Muscle of leg (tissue), 11 donors: ENCODE results near the gene COL8A1. TPM values are rescaled to one million over a fixed set of nuclear protein-coding genes. Genes with fewer than 3 reads are reported as not detected.

Experiments
- DNase-seq: peaks from one replicate; pipeline ENCODE4 v3.0.0; 2013
- H3K27ac ChIP-seq: one replicate; pipeline ENCODE4 v1.5.1; 2013; ENCODE audit warnings: mild to moderate bottlenecking, low read length, control low read depth
- H3K27me3 ChIP-seq: one replicate; pipeline ENCODE4 v1.6.1; 2013; ENCODE audit warnings: low read length; ENCODE audit not compliant: control insufficient read depth, insufficient read depth
- H3K36me3 ChIP-seq: one replicate; pipeline ENCODE4 v1.6.1; 2013; ENCODE audit warnings: low read length; ENCODE audit not compliant: control insufficient read depth, insufficient read depth
- H3K4me1 ChIP-seq: one replicate; pipeline ENCODE4 v1.6.1; 2013; ENCODE audit warnings: low read length; ENCODE audit not compliant: control insufficient read depth, insufficient read depth
- H3K4me3 ChIP-seq: one replicate; pipeline ENCODE4 v1.5.1; 2013; ENCODE audit warnings: low read length, control low read depth
- H3K9me3 ChIP-seq: replicated peaks from 2 replicates; pipeline ENCODE4 v1.6.1; 2013; ENCODE audit warnings: low read depth, low read length; ENCODE audit not compliant: control insufficient read depth
- WGBS: methylation state at CpG from one replicate; pipeline ENCODE4 v1.1.5; 2013; ENCODE audit warnings: missing lambda C conversion rate; ENCODE audit not compliant: insufficient coverage; 5-methylcytosine and 5-hydroxymethylcytosine counted together
- polyA plus RNA-seq, 8 donors: library from polyadenylated mRNA; unstranded; fragments of 120-200 nt; gene quantifications; one replicate each; pipeline versions ENCODE4 v1.2.1 to v1.2.3, GENCODE V29; 2013; ENCODE audit warnings: inconsistent platforms in 1 of 8, low replicate concordance in 1 of 8; ENCODE audit not compliant: insufficient read length in 8 of 8, insufficient read depth in 1 of 8
- total RNA-seq: library from RNA; stranded (reverse); fragments of 120-200 nt; gene quantifications from one replicate; pipeline ENCODE4 v1.2.4, GENCODE V29; 2013

Gene COL8A1
- total and polyA plus RNA-seq, 9 donors: 0.44 to 3.7 (median 1.2) TPM

DNA sequence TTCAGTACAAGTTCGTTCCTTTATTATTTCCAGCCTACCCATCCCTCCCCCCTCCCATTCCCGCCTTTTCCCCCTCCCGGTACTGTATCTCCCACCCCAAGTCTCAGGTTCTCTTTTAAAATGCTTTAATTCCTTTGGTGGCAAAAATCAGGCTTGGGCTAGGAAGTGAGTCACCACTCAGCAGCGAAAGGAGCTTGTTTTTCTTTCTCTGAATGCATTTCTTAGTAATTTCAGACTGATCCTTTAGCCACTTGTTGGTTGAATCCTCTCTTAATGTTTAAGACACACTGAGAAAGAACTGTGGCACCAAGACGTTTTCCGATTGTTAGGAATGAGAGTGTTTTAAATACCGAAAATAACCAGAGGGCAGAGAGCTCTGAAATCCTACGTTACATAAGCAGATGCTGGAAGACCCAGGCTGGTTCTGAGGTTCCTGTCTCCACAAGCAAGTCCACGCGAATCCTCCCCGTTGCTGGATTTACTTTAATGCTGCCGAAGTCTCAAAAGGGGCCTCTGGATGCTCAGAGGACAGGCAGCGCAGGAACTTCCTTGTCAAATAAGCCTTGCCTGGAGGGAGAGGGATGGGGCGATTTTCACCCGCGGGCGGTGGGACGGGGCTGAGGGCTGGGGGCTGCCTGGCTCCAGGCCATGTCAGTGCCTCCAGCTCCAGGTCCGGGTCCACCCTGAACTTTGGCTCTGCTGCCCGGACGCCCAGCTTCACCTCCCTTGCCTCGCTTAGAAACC, 854 bp upstream of the COL8A1 start:
- Histone ChIP-seq H3K4me3 (peak overlapping the region; percentile 40), H3K36me3 (no peaks in the 10 kb centered on the region), H3K9me3 (no peaks in the 10 kb centered on the region), H3K4me1 (peaks cover 13% of the 10 kb centered on the region), H3K27ac (no peak overlapping the region), H3K27me3 (peaks cover 34% of the 10 kb centered on the region)
- WGBS: 2% methylated on average over 19 of the region's 22 CpGs
- peak; percentile 41 for DNase-seq

DNA sequence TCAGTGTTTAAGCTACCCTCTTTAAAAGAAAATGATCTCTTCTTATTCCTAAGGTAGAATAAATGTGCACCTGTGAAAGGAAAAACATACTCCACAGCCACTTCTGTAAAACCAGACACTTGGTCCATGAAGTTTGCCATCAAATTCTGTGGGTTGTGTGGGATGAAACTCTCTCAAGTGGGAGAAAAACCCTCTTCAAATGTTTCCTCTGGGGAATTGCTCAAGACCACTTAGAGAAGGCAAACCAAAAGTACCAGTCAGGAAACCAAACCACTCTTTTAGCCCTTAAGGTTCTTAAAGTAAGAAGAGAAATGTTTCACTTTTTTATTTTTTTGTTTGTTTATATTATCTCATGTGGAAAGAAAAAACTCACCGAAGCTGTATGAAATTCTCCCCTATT, 1.2 kb downstream of the COL8A1 start:
- H3K27me3 ChIP-seq: peaks cover 24% of the 10 kb centered on the region
- H3K9me3 ChIP-seq: no peaks in the 10 kb centered on the region
- peaks cover 13% of the 10 kb centered on the region for H3K4me1 ChIP-seq
- WGBS: no CpG with 5 or more reads among the region's 1 CpG
- no peak overlapping the region for H3K4me3 ChIP-seq
- DNase-seq: no peak
- H3K27ac ChIP-seq: no peak overlapping the region
- H3K36me3 ChIP-seq: no peaks in the 10 kb centered on the region

DNA sequence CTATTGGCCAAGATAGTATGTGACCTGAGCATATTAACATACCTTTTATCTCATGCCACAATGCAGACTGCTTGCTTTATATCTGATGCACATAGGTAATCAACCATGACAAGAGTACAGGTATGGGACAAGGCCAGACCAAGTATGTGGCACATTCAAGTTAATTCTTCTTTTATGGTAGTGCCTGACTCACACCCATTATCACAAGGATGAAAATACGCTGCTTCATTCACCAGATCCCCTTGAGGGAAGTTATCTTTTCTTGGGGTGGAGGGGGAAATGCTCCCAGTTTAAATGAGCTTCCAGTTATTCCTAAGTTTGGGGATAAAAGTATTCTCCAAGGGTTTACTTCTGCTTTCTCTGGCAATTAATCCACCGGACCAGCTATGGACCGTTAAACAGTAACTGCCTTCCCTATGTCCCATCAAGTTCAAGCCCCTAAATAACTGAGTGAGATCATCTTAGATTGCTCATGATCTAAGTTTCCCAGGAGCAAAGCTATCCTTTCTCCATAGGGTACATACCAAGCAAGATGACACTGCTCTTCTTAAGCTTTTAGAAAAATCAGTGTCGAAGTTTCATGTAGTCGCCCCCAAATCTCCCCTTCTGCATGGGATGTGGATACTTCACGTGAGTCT, 1.9 kb downstream of the COL8A1 start:
- Histone ChIP-seq H3K27me3 (peaks cover 21% of the 10 kb centered on the region), H3K36me3 (no peaks in the 10 kb centered on the region), H3K4me1 (peaks cover 13% of the 10 kb centered on the region), H3K9me3 (no peaks in the 10 kb centered on the region), H3K4me3 (no peak overlapping the region), H3K27ac (no peak overlapping the region)
- 90% methylated on average over 2 of the region's 6 CpGs for WGBS
- DNase-seq: no peak

DNA sequence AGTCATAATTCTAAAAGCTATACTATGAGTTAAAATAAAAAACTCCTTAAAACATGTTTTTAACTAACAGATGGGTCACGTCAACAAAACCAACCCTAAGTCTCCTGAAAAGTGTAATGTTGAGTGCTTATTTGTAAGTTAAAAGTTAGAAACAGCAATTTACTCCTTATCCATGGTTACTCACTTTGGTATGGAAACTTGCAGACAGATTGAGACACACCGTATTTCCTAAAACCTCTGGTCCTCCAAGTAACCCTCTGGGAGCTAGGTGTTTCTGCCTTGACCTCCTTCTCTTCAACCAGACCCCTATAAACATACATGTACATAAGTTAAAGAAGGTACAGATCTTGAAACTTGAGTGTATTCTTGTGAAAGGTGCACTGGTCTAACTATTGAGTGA, 3.1 kb downstream of the COL8A1 start:
- H3K4me3 ChIP-seq: no peak overlapping the region

DNA sequence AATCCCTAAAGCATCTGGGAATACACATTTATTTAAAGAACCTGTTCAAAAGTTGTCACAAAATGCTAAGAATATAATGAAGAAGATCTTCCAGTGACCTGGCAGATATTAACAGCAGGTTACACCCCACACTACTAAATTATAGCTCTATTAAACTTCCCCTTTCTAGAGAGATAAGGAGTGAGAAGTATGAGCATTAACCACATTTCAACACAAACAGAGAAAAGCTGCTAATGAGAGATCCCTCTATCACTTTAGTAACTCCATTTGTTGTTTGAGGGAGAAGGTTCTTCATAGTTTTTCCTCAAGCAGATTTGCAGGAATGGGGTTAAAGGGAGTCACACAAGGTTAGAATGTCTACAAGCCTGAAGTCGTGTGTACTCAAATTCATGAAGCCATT, 3.6 kb downstream of the COL8A1 start:
- Histone ChIP-seq H3K27ac (no peak overlapping the region), H3K4me3 (no peak overlapping the region), H3K36me3 (no peaks in the 10 kb centered on the region), H3K27me3 (peaks cover 17% of the 10 kb centered on the region), H3K4me1 (peaks cover 16% of the 10 kb centered on the region), H3K9me3 (no peaks in the 10 kb centered on the region)
- DNase-seq: no peak
- no CpG with 5 or more reads among the region's 1 CpG for WGBS

More for the DNA sequence above, 3.1 kb downstream of the COL8A1 start:
- Histone ChIP-seq H3K4me1 (peaks cover 19% of the 10 kb centered on the region), H3K27ac (no peak overlapping the region), H3K27me3 (peaks cover 21% of the 10 kb centered on the region), H3K36me3 (no peaks in the 10 kb centered on the region), H3K9me3 (no peaks in the 10 kb centered on the region)
- WGBS: no CpG with 5 or more reads among the region's 2 CpGs
- DNase-seq: no peak

DNA sequence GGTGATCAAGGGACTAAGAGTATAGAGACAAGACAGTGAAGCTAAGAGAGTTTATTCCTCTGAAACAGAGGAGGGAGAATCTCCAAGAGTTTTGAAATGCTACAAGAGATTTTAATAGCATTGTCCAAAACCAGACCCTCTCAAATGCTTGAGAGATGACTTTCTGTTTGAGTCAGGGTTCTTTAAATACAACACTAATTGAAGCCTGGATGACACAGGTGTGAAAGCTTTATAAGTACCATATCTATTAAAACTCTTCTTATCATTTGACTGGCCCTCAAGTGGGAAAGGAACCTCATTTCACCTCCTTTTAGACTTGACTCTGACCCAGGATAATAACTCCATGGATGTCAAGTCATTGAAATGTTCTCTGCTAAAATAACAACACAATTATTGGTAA, 5.6 kb downstream of the COL8A1 start:
- H3K36me3 ChIP-seq: no peaks in the 10 kb centered on the region
- no peaks in the 10 kb centered on the region for H3K27me3 ChIP-seq
- H3K9me3 ChIP-seq: no peaks in the 10 kb centered on the region
- no peak for DNase-seq
- no peak overlapping the region for H3K4me3 ChIP-seq
- H3K27ac ChIP-seq: no peak overlapping the region
- peaks cover 6% of the 10 kb centered on the region for H3K4me1 ChIP-seq

DNA sequence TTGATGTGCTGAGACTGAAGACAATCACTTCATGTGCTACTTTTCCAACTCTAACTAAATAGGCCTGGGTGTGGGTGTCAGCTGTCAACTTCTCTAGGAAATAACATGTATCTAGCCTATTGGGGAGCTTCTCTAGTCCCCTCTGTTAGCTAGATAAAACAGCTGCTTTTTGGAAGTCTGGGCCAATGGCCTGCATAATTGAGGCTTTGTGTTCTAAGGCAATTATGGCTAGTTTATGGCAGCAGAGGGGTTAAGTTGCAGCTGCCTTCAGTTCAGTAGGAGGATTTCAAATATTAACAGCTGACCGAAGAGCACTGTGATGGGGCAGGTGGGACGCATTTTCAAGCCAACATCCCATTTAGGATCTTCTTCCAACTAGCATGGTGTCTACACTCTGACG, 6.4 kb downstream of the COL8A1 start:
- no peaks in the 10 kb centered on the region for H3K36me3 ChIP-seq
- H3K27ac ChIP-seq: no peak overlapping the region
- H3K9me3 ChIP-seq: no peaks in the 10 kb centered on the region
- no peaks in the 10 kb centered on the region for H3K27me3 ChIP-seq
- H3K4me1 ChIP-seq: peaks cover 6% of the 10 kb centered on the region
- peak; percentile 66 for DNase-seq
- no peak overlapping the region for H3K4me3 ChIP-seq
- no CpG with 5 or more reads among the region's 3 CpGs for WGBS

DNA sequence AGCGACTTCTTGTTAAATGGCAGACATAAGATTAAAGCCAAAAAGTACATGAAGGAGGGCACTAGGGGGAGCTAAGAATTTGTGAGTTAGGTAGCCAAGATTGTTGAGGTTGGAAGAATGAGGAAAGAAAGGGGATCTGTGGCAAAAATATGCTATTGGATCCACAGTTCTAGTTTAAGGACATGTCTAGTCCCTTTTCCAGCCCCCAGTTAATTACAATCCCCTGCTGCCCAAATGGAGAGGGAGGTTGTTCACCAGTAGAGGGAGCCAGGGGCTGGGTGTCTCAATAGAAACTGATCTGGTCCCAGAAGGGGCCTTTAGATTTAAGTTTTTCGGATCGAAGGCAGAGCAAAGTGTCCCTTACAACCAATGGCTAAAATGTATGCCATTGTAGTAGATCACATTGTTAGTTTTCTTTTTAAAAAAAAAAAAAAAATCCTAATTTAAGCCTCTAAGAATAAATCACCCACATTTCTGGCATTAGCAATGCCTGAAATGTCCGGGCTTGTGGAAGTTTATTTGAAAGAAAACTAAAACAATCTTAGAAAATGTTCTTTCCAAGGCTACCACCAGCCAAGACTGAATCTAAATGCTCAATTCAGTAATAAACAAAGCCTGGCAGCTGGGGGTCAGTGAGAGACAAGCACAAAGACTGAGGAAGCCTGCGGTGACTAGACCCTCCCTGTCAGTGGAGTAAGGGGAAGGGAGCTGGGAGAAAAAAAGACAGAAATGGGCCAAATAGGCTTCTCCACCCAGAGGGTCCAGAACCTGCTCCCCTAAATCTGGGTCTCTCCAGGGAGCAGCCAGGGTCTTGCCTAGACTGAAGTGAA, 7.1 kb downstream of the COL8A1 start:
- WGBS: 75% methylated on average over 1 of the region's 5 CpGs
- Histone ChIP-seq H3K27ac (no peak overlapping the region), H3K4me1 (peaks cover 6% of the 10 kb centered on the region), H3K9me3 (no peaks in the 10 kb centered on the region), H3K36me3 (no peaks in the 10 kb centered on the region), H3K27me3 (no peaks in the 10 kb centered on the region), H3K4me3 (no peak overlapping the region)
- DNase-seq: peak; percentile 39

DNA sequence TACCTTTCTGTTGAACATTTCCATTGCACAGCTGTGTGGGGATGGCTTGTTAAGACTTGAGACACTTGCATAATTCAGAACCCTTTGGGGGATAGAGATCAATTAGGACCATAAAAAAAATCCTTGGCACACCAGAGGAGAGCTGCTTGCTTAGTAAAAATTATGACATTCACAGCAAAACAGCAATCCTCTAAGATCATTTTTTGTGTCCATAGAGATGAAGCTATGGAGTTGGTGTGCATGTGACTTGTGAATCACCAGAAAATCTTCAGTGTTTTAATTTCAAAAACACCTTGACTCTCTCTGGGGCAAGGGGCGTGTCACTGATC, 7.7 kb downstream of the COL8A1 start:
- Histone ChIP-seq H3K9me3 (no peaks in the 10 kb centered on the region), H3K27me3 (no peaks in the 10 kb centered on the region), H3K4me3 (no peak overlapping the region), H3K36me3 (no peaks in the 10 kb centered on the region), H3K27ac (no peak overlapping the region), H3K4me1 (peaks cover 6% of the 10 kb centered on the region)
- DNase-seq: peak; percentile 53
- WGBS: no CpG with 5 or more reads among the region's 1 CpG

DNA sequence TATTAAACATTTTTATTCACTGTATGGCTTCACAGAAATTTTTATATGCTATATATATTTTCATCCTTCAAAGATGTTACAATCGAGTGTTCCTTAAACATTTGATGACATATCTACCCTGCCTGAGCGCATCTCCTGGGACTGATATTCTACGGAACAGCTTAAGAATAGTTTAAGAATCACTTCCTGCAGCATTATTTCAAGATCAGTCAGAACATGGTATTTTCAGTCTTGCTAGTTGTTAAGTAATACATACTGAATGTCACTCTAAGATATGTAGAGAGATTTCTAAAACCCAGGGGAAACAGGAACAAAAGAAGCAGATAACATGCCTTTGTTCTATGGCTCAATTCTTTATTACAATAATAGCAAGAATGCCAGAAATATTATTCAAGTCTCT, 8.7 kb downstream of the COL8A1 start:
- Histone ChIP-seq H3K27ac (no peak overlapping the region), H3K4me3 (no peak overlapping the region), H3K36me3 (no peaks in the 10 kb centered on the region), H3K27me3 (no peaks in the 10 kb centered on the region), H3K9me3 (no peaks in the 10 kb centered on the region), H3K4me1 (peaks cover 6% of the 10 kb centered on the region)
- peak; percentile 20 for DNase-seq
- no CpG with 5 or more reads among the region's 3 CpGs for WGBS
